BLaER1 treated with 17β-estradiol and CSF1 and Interleukin-3, amounts not matched to agents 10 nM and 100 nM (cell line): ENCODE measurements around the gene PDZD2.
"Not testable (repeated sequence)": the region's sequence is repeated elsewhere in the genome, so short reads cannot be mapped to it uniquely, and the experiment has no call there.

Source experiments
- H3K27ac ChIP-seq, 11 experiments: shearing (Covaris generic); formaldehyde crosslinking; 2 replicates each; pipeline ENCODE4 v1.8.1; 2022
- H3K27me3 ChIP-seq, 11 experiments: shearing (Covaris generic); formaldehyde crosslinking; 2 replicates each; pipeline ENCODE4 v1.8.1; 2022
- H3K36me3 ChIP-seq, 11 experiments: shearing (Covaris generic); formaldehyde crosslinking; 2 replicates each; pipeline ENCODE4 v1.8.1; 2022
- H3K4me1 ChIP-seq, 10 experiments: shearing (Covaris generic); formaldehyde crosslinking; 2 replicates each; pipeline ENCODE4 v1.8.1; 2022
- H3K4me2 ChIP-seq, 11 experiments: shearing (Covaris generic); formaldehyde crosslinking; 2 replicates each; pipeline ENCODE4 v1.8.1; 2022
- H3K4me3 ChIP-seq, 10 experiments: shearing (Covaris generic); formaldehyde crosslinking; 2 replicates each; pipeline ENCODE4 v1.8.1; 2022
- H3K9ac ChIP-seq, 11 experiments: shearing (Covaris generic); formaldehyde crosslinking; 2 replicates each; pipeline ENCODE4 v1.8.1; 2022
- H3K9me3 ChIP-seq, 11 experiments: shearing (Covaris generic); formaldehyde crosslinking; replicated peaks in 1 of 11; 2 replicates each; pipeline ENCODE4 v1.8.1; 2022
- H4K20me1 ChIP-seq, 11 experiments: shearing (Covaris generic); formaldehyde crosslinking; 2 replicates each; pipeline ENCODE4 v1.8.1; 2022
- Cebpa-rat ChIP-seq, 11 experiments: shearing (Covaris generic); IDR thresholded peaks; 2 replicates each; pipeline ENCODE4 v1.8.1; 2022

The PDZD2 gene

GRCh38 chr5:32066448-32066847 is 427.5 kb downstream of the PDZD2 start:
- H3K9ac ChIP-seq, result no peak overlapping the region
- no peaks in the 10 kb centered on the region for H3K4me1 ChIP-seq
- H3K9me3 ChIP-seq, result peaks cover 0 to 9% (median 2%) of the 10 kb centered on the region in 11 experiments; a peak in 9 of 22 replicates
- no peaks in the 10 kb centered on the region for H4K20me1 ChIP-seq
- no peak overlapping the region for H3K4me2 ChIP-seq
- TF ChIP-seq Cebpa-rat (IDR thresholded peaks at IDR 0.05), result no peak
- H3K27ac ChIP-seq, result no peak overlapping the region
- H3K27me3 ChIP-seq, result no peaks in the 10 kb centered on the region
- H3K4me3 ChIP-seq, result no peak overlapping the region
- H3K36me3 ChIP-seq, result no peaks in the 10 kb centered on the region

- Histone ChIP-seq H3K9ac (no peak overlapping the region), H3K4me1 (no peaks in the 10 kb centered on the region), H4K20me1 (no peaks in the 10 kb centered on the region), H3K9me3 (no peaks in the 10 kb centered on the region), H3K27me3 (no peaks in the 10 kb centered on the region), H3K36me3 (no peaks in the 10 kb centered on the region), H3K4me2 (no peak overlapping the region), H3K4me3 (no peak overlapping the region), H3K27ac (no peak overlapping the region)
- TF ChIP-seq Cebpa-rat (IDR thresholded peaks at IDR 0.05), result no peak
Observed at GRCh38 chr5:32067774-32068470, 429.0 kb downstream of the PDZD2 start.

GRCh38 chr5:32068561-32068960 is 429.6 kb downstream of the PDZD2 start:
- no peak overlapping the region for H3K4me2 ChIP-seq
- no peak for TF ChIP-seq Cebpa-rat (IDR thresholded peaks at IDR 0.05)
- H3K9me3 ChIP-seq, result no peaks in the 10 kb centered on the region
- H3K27me3 ChIP-seq, result no peaks in the 10 kb centered on the region
- no peak overlapping the region for H3K27ac ChIP-seq
- H3K4me1 ChIP-seq, result no peaks in the 10 kb centered on the region
- no peak overlapping the region for H3K4me3 ChIP-seq
- H3K36me3 ChIP-seq, result no peaks in the 10 kb centered on the region
- H3K9ac ChIP-seq, result no peak overlapping the region
- no peaks in the 10 kb centered on the region for H4K20me1 ChIP-seq

- H3K9ac ChIP-seq, result no peak overlapping the region
Observed at GRCh38 chr5:32069396-32069795, 430.5 kb downstream of the PDZD2 start.

GRCh38 chr5:32071351-32071944 is 432.5 kb downstream of the PDZD2 start:
- Histone ChIP-seq H3K4me2 (no peak overlapping the region), H3K9me3 (no peaks in the 10 kb centered on the region), H3K36me3 (no peaks in the 10 kb centered on the region), H4K20me1 (no peaks in the 10 kb centered on the region), H3K27me3 (no peaks in the 10 kb centered on the region), H3K9ac (no peak overlapping the region), H3K4me1 (no peaks in the 10 kb centered on the region), H3K4me3 (no peak overlapping the region), H3K27ac (no peak overlapping the region)
- no peak for TF ChIP-seq Cebpa-rat (IDR thresholded peaks at IDR 0.05)

More at GRCh38 chr5:32069396-32069795, 430.5 kb downstream of the PDZD2 start:
- H3K27ac ChIP-seq, result no peak overlapping the region
- no peaks in the 10 kb centered on the region for H3K36me3 ChIP-seq
- H4K20me1 ChIP-seq, result no peaks in the 10 kb centered on the region
- H3K27me3 ChIP-seq, result no peaks in the 10 kb centered on the region
- no peaks in the 10 kb centered on the region for H3K4me1 ChIP-seq
- no peaks in the 10 kb centered on the region for H3K9me3 ChIP-seq
- no peak overlapping the region for H3K4me3 ChIP-seq
- H3K4me2 ChIP-seq, result no peak overlapping the region
- TF ChIP-seq Cebpa-rat (IDR thresholded peaks at IDR 0.05), result no peak

GRCh38 chr5:32072054-32072453 is 433.1 kb downstream of the PDZD2 start:
- H3K36me3 ChIP-seq, result no peaks in the 10 kb centered on the region
- no peak overlapping the region for H3K4me2 ChIP-seq
- H3K9me3 ChIP-seq, result no peaks in the 10 kb centered on the region
- H3K27ac ChIP-seq, result no peak overlapping the region
- no peak overlapping the region for H3K9ac ChIP-seq
- no peak for TF ChIP-seq Cebpa-rat (IDR thresholded peaks at IDR 0.05)
- no peaks in the 10 kb centered on the region for H3K27me3 ChIP-seq
- H4K20me1 ChIP-seq, result no peaks in the 10 kb centered on the region
- no peak overlapping the region for H3K4me3 ChIP-seq
- no peaks in the 10 kb centered on the region for H3K4me1 ChIP-seq

- no peaks in the 10 kb centered on the region for H3K4me1 ChIP-seq
- no peaks in the 10 kb centered on the region for H3K27me3 ChIP-seq
- no peak for TF ChIP-seq Cebpa-rat (IDR thresholded peaks at IDR 0.05)
- H3K9me3 ChIP-seq, result no peaks in the 10 kb centered on the region
- H3K36me3 ChIP-seq, result no peaks in the 10 kb centered on the region
- no peak overlapping the region for H3K9ac ChIP-seq
- no peak overlapping the region for H3K4me3 ChIP-seq
- no peaks in the 10 kb centered on the region for H4K20me1 ChIP-seq
- H3K4me2 ChIP-seq, result no peak overlapping the region
- no peak overlapping the region for H3K27ac ChIP-seq
Observed at GRCh38 chr5:32074401-32074800, 435.5 kb downstream of the PDZD2 start.

- H3K27ac ChIP-seq, result no peak overlapping the region
- H3K27me3 ChIP-seq, result no peaks in the 10 kb centered on the region
- H4K20me1 ChIP-seq, result no peaks in the 10 kb centered on the region
- H3K4me2 ChIP-seq, result no peak overlapping the region
- H3K4me3 ChIP-seq, result no peak overlapping the region
- H3K4me1 ChIP-seq, result no peaks in the 10 kb centered on the region
- no peaks in the 10 kb centered on the region for H3K36me3 ChIP-seq
- no peak for TF ChIP-seq Cebpa-rat (IDR thresholded peaks at IDR 0.05)
- no peak overlapping the region for H3K9ac ChIP-seq
- H3K9me3 ChIP-seq, result no peaks in the 10 kb centered on the region
Observed at GRCh38 chr5:32076699-32077695, 438.1 kb downstream of the PDZD2 start.

GRCh38 chr5:32078855-32079254 is 439.9 kb downstream of the PDZD2 start:
- H3K4me3 ChIP-seq, H4K20me1 ChIP-seq, H3K27ac ChIP-seq, H3K36me3 ChIP-seq, H3K9me3 ChIP-seq, H3K4me1 ChIP-seq, H3K27me3 ChIP-seq, H3K4me2 ChIP-seq, H3K9ac ChIP-seq: not testable (repeated sequence)

- not testable (repeated sequence) for H3K9ac ChIP-seq, H3K4me2 ChIP-seq, H3K27me3 ChIP-seq, H3K4me1 ChIP-seq, H3K4me3 ChIP-seq, H3K9me3 ChIP-seq, H3K36me3 ChIP-seq, H3K27ac ChIP-seq, H4K20me1 ChIP-seq
Observed at GRCh38 chr5:32080565-32080964, 441.6 kb downstream of the PDZD2 start.
